Middle frontal gyrus (tissue), 1 donor: ENCODE measurements around the gene TAF4B.
A peak's percentile ranks its signal among the peaks of the same experiment; 100 is the strongest.
"Not testable (repeated sequence)": the region's sequence is repeated elsewhere in the genome, so short reads cannot be mapped to it uniquely, and the experiment has no call there.

ENCODE experiments used
- DNase-seq: peaks from one replicate; pipeline ENCODE4 v3.0.0-alpha.2; 2015; ENCODE audit warnings: low spot score; ENCODE audit errors: extremely low spot score

Gene TAF4B

DNA sequence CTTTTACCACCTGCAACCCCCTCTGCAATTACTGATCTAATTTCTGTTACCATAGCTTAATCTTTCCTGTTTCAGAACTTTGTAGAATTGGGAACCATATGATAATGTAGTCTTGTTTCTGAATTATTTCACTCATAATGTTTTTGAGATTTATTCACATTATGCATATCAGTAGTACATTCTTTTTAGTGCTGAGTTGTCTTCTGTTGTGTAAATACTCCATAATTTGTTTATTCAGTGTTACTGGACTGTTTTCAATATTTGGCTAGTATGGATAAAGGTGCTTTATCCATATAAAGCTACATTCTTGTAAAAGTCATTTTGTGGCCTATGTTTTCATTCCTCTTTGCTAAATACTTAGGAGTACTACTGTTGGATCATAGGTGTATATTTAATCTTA lies 152.5 kb downstream of the TAF4B start:
- DNase-seq: no peak

DNA sequence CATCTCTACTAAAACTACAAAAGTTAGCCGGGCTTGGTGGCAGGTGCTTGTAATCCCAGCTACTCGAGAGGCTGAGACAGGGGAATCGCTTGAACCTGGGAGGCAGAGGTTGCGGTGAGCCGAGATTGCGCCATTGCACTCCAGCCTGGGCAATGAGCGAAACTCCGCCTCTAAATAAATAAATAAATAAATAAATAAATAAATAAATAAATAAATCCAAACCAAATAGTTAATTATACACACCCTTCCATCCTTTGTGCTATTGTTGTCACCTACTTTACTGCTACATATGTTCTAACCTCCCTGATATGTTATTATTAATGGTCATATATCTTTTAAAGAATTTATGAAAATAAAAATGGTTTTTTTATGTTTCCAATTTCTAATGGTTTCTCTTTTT lies 155.3 kb downstream of the TAF4B start:
- not testable (repeated sequence) for DNase-seq

GRCh38 chr18:26383454-26384270 lies 157.4 kb downstream of the TAF4B start:
- DNase-seq: peak; percentile 27

GRCh38 chr18:26386002-26386401 lies 159.8 kb downstream of the TAF4B start:
- no peak for DNase-seq

DNA sequence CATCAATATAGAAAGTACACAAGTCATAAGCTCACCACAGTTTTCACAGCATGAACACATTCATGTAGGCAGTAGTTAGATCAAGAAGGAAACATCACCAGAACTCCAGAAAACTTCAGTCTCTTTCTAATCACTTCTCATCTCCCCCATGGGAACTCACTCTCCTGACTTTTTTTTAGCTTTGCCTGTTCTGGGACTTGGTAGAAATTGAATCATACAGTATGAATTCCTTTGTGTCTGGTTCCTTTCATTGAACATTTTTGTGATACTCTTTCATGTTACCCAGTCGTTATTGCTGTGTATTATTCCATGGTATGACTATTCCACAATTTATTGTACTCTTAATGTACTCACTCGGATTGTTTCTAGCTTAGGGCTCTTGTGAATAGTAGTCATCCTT lies 160.2 kb downstream of the TAF4B start:
- DNase-seq: no peak

GRCh38 chr18:26394047-26394654 lies 167.9 kb downstream of the TAF4B start:
- no peak for DNase-seq

GRCh38 chr18:26397019-26397418 lies 170.8 kb downstream of the TAF4B start:
- DNase-seq: no peak

DNA sequence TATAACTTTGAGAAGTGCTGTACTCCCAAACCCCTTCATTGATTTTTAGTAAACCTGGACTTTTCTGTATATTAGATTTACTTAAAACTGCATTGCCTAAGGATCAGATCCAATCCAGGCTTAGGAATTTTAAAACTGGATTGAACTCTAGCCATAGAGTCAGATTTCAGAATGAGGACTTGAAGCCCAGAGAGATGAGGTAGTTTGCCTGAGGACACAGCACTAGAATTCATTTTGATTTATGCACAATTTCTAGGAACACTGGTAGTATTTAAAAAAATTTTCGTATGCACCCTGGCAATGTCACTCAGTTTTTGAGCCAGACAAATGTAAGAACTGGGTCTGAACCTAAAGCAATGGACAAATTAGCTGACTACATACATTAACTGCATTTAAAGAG lies 177.2 kb downstream of the TAF4B start:
- no peak for DNase-seq

DNA sequence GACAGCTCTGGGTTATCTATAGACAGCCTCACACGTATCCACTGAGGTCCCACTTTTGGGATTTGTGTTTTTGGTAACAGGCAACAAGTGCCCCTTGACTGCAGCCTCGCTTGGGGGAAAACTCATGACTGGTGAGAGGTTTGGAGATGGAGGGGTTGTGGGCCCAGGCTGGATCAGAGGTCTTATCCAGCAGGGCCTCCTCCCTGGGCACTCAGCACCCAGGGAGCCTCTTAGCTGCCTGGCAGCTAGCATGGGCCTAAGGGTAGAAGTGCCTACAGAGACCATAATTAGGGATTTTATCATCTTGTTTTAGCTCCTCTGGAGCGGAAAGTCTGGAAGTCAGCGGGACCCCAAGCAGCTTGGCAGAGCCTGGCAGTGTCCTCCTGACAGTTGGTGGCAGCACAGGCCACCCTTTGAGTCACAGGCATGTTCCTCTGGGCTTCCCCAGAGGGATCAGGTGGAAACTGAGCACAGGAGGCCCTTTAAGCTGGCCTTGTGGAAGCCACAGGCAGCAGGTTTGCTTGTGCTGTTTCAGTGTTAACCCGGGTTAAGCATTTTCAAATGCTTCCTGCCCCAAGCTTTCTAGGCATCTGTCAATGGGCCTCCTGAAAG lies 179.1 kb downstream of the TAF4B start:
- no peak for DNase-seq

DNA sequence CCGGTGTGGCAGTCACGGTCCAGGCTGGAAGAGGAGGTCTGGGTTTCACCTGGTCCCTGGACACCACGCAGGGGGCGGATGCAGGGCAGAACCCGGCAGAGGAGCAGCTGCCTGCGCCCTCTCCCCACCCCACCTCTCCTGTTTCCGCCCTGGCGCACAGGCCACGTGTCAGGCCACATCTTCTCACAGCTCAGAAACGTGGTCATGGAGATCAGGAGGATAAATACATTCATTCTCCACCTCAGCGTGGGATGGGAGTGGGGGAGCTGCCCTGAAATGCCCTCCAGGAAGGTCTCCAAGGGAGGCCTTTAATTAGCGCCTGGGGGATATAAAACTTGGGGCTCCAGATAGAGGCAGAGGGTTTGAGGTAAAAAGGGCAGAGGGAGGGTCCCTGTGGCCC lies 180.1 kb downstream of the TAF4B start:
- DNase-seq: no peak

DNA sequence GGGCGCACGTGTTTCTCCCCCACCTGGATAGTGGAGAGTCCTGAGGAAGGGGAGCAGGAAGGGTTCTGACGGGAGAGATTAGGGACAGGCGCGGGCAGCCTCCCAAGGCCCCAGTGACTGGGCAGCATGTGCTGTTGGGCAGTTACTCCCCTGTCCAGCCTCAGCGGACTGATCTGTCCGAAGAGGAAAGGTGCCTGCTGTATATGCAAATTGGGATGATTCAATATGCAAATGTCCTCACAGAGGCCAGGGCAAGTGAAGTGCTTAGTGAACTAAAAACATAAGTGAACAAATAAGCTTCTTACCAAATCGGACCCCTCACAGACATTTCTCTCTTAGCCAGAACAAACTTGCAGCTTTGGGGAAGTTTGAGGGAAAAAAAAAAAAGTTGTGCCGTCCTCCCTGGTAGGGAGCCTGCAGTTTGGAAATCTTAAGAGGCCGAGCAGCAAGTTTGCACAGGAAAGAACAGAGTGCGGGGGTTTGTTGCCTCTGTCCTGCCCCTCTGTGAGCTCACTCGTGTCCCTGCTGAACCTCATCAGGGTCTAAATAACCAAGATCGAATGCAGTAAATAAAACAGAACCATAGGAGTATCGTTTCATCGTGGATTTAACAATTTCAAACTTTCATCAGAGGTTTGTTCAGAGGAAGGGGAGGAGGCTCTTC lies 180.7 kb downstream of the TAF4B start:
- no peak for DNase-seq

GRCh38 chr18:26407736-26408601 lies 181.7 kb downstream of the TAF4B start:
- DNase-seq: no peak

- DNase-seq: no peak
Observed at GRCh38 chr18:26409091-26409490, 182.8 kb downstream of the TAF4B start.

- DNase-seq: no peak
Observed at GRCh38 chr18:26414901-26415440, 188.7 kb downstream of the TAF4B start.

GRCh38 chr18:26415631-26416030 lies 189.4 kb downstream of the TAF4B start:
- no peak for DNase-seq

- DNase-seq: no peak
Observed at GRCh38 chr18:26416652-26417150, 190.5 kb downstream of the TAF4B start.

- DNase-seq: no peak
Observed at GRCh38 chr18:26417190-26417589, 190.9 kb downstream of the TAF4B start.

DNA sequence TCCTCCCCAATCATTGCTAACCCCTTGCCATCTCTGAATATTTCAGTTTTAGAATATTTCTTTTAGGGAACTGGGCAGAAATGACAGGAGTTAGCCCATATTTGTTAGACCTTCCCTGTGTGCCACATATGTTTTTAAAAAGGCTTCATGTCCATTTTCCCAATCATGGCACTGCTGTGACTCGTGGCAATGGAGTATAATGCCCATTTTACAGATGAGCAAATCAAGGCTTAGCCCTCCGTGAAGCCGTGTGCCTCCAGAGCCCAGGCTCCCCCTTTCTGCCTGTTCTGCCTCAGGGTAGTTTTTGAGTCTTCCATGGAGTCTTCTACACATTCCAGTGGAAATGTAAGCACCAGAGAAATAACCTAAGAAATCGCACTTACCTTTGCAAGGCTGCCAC lies 192.0 kb downstream of the TAF4B start:
- no peak for DNase-seq

GRCh38 chr18:26419746-26420145 lies 193.5 kb downstream of the TAF4B start:
- no peak for DNase-seq

DNA sequence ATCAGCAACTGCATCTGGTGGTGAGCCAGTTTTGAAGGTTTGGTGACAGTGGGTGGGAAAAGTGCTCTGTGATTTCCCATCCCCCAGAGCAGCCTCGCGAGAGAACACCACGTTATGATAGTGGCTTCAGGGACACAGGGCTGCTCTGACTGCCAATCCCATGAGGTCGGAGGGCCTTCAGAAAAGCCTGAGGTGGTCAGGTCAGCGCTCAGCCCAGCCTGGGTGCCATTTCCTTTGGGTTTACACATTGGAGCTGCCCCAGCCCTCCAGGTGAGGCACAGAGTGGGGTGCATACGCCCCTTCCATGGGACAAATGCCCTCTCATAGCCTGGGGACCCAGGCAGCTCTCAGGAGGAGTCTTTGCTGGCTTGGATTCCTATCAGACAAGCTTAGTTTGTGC lies 195.3 kb downstream of the TAF4B start:
- no peak for DNase-seq

GRCh38 chr18:26421931-26422330 lies 195.7 kb downstream of the TAF4B start:
- no peak for DNase-seq
